Loucy (cell line): ENCODE measurements around the gene L3MBTL4.

Experiments
- H2AFZ ChIP-seq: fragments of 200-600 bp; sonication (generic); 2 replicates; pipeline ENCODE4 v1.6.0; 2016; ENCODE audit warnings: antibody characterized with exemption, mild to moderate bottlenecking, low read length, moderate library complexity
- H3F3A ChIP-seq: fragments of 200-600 bp; 2 replicates; pipeline ENCODE4 v1.6.0; 2016; ENCODE audit warnings: antibody characterized with exemption, low read depth, mild to moderate bottlenecking
- H3K27me3 ChIP-seq: fragments of 200-600 bp; sonication (generic); 2 replicates; pipeline ENCODE4 v1.6.1; 2014; ENCODE audit warnings: low read length, mild to moderate bottlenecking; ENCODE audit not compliant: insufficient read depth, poor library complexity, severe bottlenecking
- H3K36me3 ChIP-seq: fragments of 200-600 bp; sonication (generic); 2 replicates; pipeline ENCODE4 v1.6.1; 2016; ENCODE audit warnings: low read length; ENCODE audit not compliant: insufficient read depth
- H3K4me1 ChIP-seq: fragments of 200-600 bp; sonication (generic); 2 replicates; pipeline ENCODE4 v1.5.1; 2014; ENCODE audit warnings: low read length, mild to moderate bottlenecking; ENCODE audit not compliant: insufficient read depth, poor library complexity, severe bottlenecking
- H3K4me2 ChIP-seq: fragments of 200-600 bp; sonication (generic); 2 replicates; pipeline ENCODE4 v1.6.0; 2014; ENCODE audit warnings: antibody characterized with exemption, low read length, low read depth, mild to moderate bottlenecking; ENCODE audit not compliant: poor library complexity, severe bottlenecking
- H3K4me3 ChIP-seq: fragments of 200-600 bp; sonication (generic); 2 replicates; pipeline ENCODE4 v1.5.1; 2014; ENCODE audit warnings: low read length, mild to moderate bottlenecking, mixed read lengths; ENCODE audit not compliant: poor library complexity, severe bottlenecking
- H3K79me2 ChIP-seq: fragments of 200-600 bp; sonication (generic); 2 replicates; pipeline ENCODE4 v1.6.1; 2014; ENCODE audit warnings: low read length; ENCODE audit not compliant: insufficient read depth
- H3K9ac ChIP-seq: fragments of 200-600 bp; sonication (generic); 2 replicates; pipeline ENCODE4 v1.6.0; 2014; ENCODE audit warnings: mild to moderate bottlenecking, low read depth, low read length, moderate library complexity; ENCODE audit not compliant: poor library complexity, severe bottlenecking
- H3K9me2 ChIP-seq: fragments of 200-600 bp; sonication (generic); replicated peaks from 2 replicates; pipeline ENCODE4 v1.6.1; 2016; ENCODE audit warnings: low read depth, low read length, mixed read lengths
- H3K9me3 ChIP-seq: fragments of 200-600 bp; sonication (generic); 2 replicates; pipeline ENCODE4 v1.6.1; 2014; ENCODE audit warnings: mild to moderate bottlenecking, antibody characterized with exemption, low read length, low read depth; ENCODE audit not compliant: insufficient read depth
- H4K20me1 ChIP-seq: fragments of 200-600 bp; sonication (generic); 2 replicates; pipeline ENCODE4 v1.6.0; 2014; ENCODE audit warnings: antibody characterized with exemption, low read length, mild to moderate bottlenecking; ENCODE audit not compliant: insufficient read depth, poor library complexity, severe bottlenecking
- CTCF ChIP-seq: fragments of 200-600 bp; sonication (generic); conservative IDR thresholded peaks from 2 replicates; pipeline ENCODE4 v1.5.1; 2014; ENCODE audit warnings: mild to moderate bottlenecking, antibody characterized with exemption, low read length
- EZH2phosphoT487 ChIP-seq: fragments of 200-600 bp; IDR thresholded peaks from 2 replicates; pipeline ENCODE4 v1.6.1; 2018; ENCODE audit warnings: antibody characterized with exemption, mild to moderate bottlenecking, moderate library complexity, borderline replicate concordance

L3MBTL4 gene

GRCh38 chr18:6431659-6432318, 17.1 kb upstream of the L3MBTL4 start:
- Histone ChIP-seq H4K20me1 (no peaks in the 10 kb centered on the region), H3K9me3 (no peaks in the 10 kb centered on the region; the same call in 1 of the 2 replicates), H3F3A (no peaks in the 10 kb centered on the region), H3K27me3 (no peaks in the 10 kb centered on the region), H3K4me3 (no peak overlapping the region), H3K36me3 (no peaks in the 10 kb centered on the region), H3K4me2 (no peak overlapping the region), H2AFZ (no peak overlapping the region), H3K9ac (no peak overlapping the region), H3K4me1 (no peaks in the 10 kb centered on the region), H3K79me2 (no peaks in the 10 kb centered on the region), H3K9me2 (no peaks in the 10 kb centered on the region)
- TF ChIP-seq CTCF (no peak), EZH2phosphoT487 (no peak)

GRCh38 chr18:6428851-6429395, 14.2 kb upstream of the L3MBTL4 start:
- Histone ChIP-seq H2AFZ (no peak overlapping the region), H3K9me3 (no peaks in the 10 kb centered on the region; the same call in 1 of the 2 replicates), H3K27me3 (no peaks in the 10 kb centered on the region), H4K20me1 (no peaks in the 10 kb centered on the region), H3K4me3 (no peak overlapping the region), H3K36me3 (no peaks in the 10 kb centered on the region), H3K9me2 (no peaks in the 10 kb centered on the region), H3F3A (no peaks in the 10 kb centered on the region), H3K4me2 (no peak overlapping the region), H3K4me1 (no peaks in the 10 kb centered on the region), H3K79me2 (no peaks in the 10 kb centered on the region), H3K9ac (no peak overlapping the region)
- TF ChIP-seq CTCF (no peak), EZH2phosphoT487 (no peak)

- H3K4me3 ChIP-seq: no peak overlapping the region
- TF ChIP-seq CTCF: no peak
- no peak for TF ChIP-seq EZH2phosphoT487
Measured at GRCh38 chr18:6427286-6427685, 12.6 kb upstream of the L3MBTL4 start.

More at GRCh38 chr18:6427286-6427685, 12.6 kb upstream of the L3MBTL4 start:
- Histone ChIP-seq H2AFZ (no peak overlapping the region), H3K9me2 (no peaks in the 10 kb centered on the region), H3K4me1 (no peaks in the 10 kb centered on the region), H3K27me3 (no peaks in the 10 kb centered on the region), H3K9ac (no peak overlapping the region), H3K4me2 (no peak overlapping the region), H4K20me1 (no peaks in the 10 kb centered on the region), H3K79me2 (no peaks in the 10 kb centered on the region), H3K9me3 (no peaks in the 10 kb centered on the region; the same call in 1 of the 2 replicates), H3F3A (no peaks in the 10 kb centered on the region), H3K36me3 (no peaks in the 10 kb centered on the region)
